ENCODE results near the gene DPAGT1.

Gene DPAGT1

GRCh38 chr11:119091966-119092879 is 9.4 kb downstream of the DPAGT1 start:
- H3K27ac Mint-ChIP-seq = no peak overlapping the region
- no peak for ATAC-seq
- H3K36me3 Mint-ChIP-seq = peaks cover 65% of the 10 kb centered on the region
- H3K4me1 Mint-ChIP-seq = peaks cover 38% of the 10 kb centered on the region
- no peak for DNase-seq (ENCODE audit: low spot score in 2 of 2)
- H3K9me3 Mint-ChIP-seq = no peaks in the 10 kb centered on the region
- peak overlapping the region; percentile 87 for H3K4me3 Mint-ChIP-seq

GRCh38 chr11:119091178-119091577 is 10.5 kb downstream of the DPAGT1 start:
- ATAC-seq (no peak), DNase-seq (ENCODE audit: low spot score in 2 of 2) (no peak)
- Mint-ChIP-seq H3K4me1 (peaks cover 33% of the 10 kb centered on the region), H3K36me3 (peaks cover 54% of the 10 kb centered on the region), H3K27ac (no peak overlapping the region), H3K4me3 (no peak overlapping the region), H3K9me3 (no peaks in the 10 kb centered on the region)

DNA sequence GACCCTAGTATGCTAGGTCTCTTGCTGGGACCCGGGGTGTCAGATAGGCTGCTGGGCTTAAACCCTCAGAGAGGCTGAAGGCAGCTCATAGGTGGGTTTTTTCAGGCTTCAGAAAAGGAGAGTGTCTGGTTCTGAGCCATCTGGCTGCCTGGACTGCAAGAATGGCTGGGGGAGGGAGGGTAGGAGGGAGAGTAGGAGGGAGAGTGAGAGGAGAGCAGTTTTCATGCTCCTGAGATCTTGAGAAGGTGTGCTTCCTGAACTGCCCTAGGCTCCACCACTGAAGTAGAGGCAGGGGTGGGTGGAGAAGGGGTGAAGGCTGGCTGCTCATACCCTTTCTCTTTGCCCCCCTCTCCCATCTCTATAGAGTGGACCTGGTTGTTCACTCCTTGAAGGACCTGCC is 12.3 kb downstream of the DPAGT1 start:
- Mint-ChIP-seq H3K4me1 (peaks cover 21% of the 10 kb centered on the region), H3K4me3 (no peak overlapping the region), H3K9me3 (no peaks in the 10 kb centered on the region), H3K27ac (peak overlapping the region; percentile 5), H3K36me3 (peaks cover 47% of the 10 kb centered on the region)
- ATAC-seq (no peak), DNase-seq (ENCODE audit: low spot score in 2 of 2) (no peak)

DNA sequence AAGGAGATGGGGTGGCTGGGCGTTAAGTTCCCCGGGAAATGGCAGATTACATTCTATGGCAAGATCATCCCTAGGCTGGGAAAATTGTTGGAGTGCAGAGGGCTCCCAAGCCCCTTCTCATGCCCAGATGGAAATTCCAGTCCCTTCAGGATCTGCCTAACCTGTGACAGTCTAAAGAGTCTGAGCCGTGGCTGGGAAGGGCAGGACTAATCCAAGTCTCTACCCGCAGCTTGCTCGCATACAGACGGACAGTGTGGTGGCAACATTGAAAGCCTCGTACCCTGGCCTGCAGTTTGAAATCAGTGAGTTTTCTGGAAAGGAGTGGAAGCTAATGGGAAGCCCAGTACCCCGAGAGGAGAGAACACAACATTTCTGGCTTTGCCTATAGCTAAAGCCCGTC is 13.2 kb downstream of the DPAGT1 start:
- peaks cover 15% of the 10 kb centered on the region for H3K4me1 Mint-ChIP-seq

DNA sequence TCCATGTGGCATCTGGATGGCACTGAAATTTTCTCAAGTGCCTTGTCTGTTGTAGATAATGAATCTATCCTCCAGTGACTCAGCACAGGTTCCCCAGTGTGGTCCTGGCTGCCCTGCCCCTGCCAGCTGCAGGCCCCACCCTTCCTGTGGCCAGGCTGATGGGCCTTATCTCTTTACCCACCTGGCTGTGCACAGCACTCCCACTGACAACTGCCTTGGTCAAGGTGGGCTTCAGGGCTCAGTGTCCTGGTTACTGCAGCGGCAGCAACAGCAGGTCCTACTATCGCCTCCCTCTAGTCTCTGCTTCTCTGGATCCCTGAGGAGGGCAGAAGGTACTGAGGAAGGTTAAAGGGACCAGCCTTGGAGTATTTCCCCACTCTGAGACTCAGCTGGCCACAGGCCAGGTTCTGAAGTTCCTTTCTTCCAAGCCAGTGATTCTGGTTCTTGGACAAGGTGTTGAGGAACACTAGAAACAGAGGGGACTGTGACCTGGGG is 13.9 kb downstream of the DPAGT1 start:
- Mint-ChIP-seq H3K36me3 (peaks cover 38% of the 10 kb centered on the region), H3K9me3 (no peaks in the 10 kb centered on the region)

More for the DNA sequence above, 13.2 kb downstream of the DPAGT1 start:
- peaks cover 44% of the 10 kb centered on the region for H3K36me3 Mint-ChIP-seq
- ATAC-seq (no peak), DNase-seq (ENCODE audit: low spot score in 2 of 2) (no peak)
- H3K27ac Mint-ChIP-seq = peak overlapping the region; percentile 50
- H3K9me3 Mint-ChIP-seq = no peaks in the 10 kb centered on the region
- H3K4me3 Mint-ChIP-seq = no peak overlapping the region

GRCh38 chr11:119087123-119087522 is 14.5 kb downstream of the DPAGT1 start:
- H3K9me3 Mint-ChIP-seq = no peaks in the 10 kb centered on the region
- no peak overlapping the region for H3K4me3 Mint-ChIP-seq
- peaks cover 2% of the 10 kb centered on the region for H3K4me1 Mint-ChIP-seq
- ATAC-seq (no peak), DNase-seq (ENCODE audit: low spot score in 2 of 2) (no peak)
- no peak overlapping the region for H3K27ac Mint-ChIP-seq
- H3K36me3 Mint-ChIP-seq = peaks cover 36% of the 10 kb centered on the region

More for the DNA sequence above, 13.9 kb downstream of the DPAGT1 start:
- ATAC-seq (no peak), DNase-seq (ENCODE audit: low spot score in 2 of 2) (no peak)
- Mint-ChIP-seq H3K4me1 (peaks cover 8% of the 10 kb centered on the region), H3K4me3 (no peak overlapping the region), H3K27ac (peak overlapping the region; percentile 50)

DNA sequence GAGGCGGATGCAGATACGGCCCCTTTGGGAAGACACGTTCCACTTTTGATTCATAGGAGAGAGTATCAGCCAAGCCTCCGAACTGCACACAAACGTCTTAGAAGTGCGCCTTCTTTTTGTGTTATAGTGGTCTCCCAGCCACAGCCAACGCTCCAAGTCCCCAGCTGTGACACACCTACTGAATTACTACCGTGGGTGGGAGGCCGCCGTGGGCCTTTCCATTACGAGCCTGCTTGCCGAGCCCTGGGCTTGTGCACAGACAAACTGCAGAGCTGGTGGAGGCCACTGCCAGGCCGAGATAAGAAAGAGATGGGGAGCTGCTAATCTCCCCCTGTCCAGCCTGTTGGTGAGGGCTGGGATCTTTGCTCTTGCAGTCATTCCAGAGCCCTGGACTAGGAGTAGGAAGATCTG is 16.2 kb downstream of the DPAGT1 start:
- H3K36me3 Mint-ChIP-seq = peaks cover 46% of the 10 kb centered on the region
- ATAC-seq (peak; percentile 41), DNase-seq (ENCODE audit: low spot score in 2 of 2) (no peak)
- H3K4me3 Mint-ChIP-seq = peak overlapping the region; percentile 89
- no peaks in the 10 kb centered on the region for H3K4me1 Mint-ChIP-seq
- H3K27ac Mint-ChIP-seq = peak overlapping the region; percentile 92
- no peaks in the 10 kb centered on the region for H3K9me3 Mint-ChIP-seq

- peak within 1 kb of the TSS; percentile 92 for H3K27ac Mint-ChIP-seq
- H3K36me3 Mint-ChIP-seq = peaks cover 46% of the 10 kb centered on the region
- H3K4me3 Mint-ChIP-seq = peak within 1 kb of the TSS; percentile 89
- ATAC-seq (peak; percentile 96), DNase-seq (ENCODE audit: low spot score in 2 of 2) (peak; percentile 86 to 96)
- no peaks in the 10 kb centered on the region for H3K9me3 Mint-ChIP-seq
- H3K4me1 Mint-ChIP-seq = no peaks in the 10 kb centered on the region
Measured at GRCh38 chr11:119084663-119085436, 16.8 kb downstream of the DPAGT1 start, which contains the start of gene HMBS. TSS of gene HMBS (plus strand) at chr11:119084881. CDS start at chr11:119085034, 153 bp downstream.

DNA sequence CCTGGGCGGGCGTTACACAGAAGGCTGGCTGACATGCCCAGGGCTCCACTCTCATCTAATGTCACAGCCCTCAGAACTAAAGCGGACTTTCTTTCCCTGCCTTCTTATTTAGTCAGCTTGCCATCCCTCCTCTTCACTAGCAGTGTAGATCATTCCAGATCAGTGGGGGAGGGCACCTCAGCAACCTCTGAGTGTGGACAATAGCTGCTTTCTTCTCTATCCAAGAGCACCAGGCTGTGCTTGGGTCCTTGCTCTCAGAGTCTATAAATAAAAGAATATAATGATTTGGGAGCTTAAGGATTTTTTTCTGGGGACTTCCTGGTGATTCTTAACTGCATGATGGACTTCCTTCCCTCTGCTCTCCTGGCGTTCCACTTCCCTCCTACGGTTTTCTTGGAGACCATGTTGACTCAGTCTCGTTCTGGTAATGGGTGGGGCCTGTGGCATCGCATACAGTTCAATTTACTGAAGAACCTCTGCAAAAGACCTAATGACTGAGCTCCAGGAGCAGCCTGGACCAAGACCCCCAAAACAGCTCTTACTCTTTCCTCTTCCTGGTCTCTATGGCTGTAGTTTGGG is 19.9 kb downstream of the DPAGT1 start:
- Mint-ChIP-seq H3K4me3 (no peak overlapping the region), H3K36me3 (peaks cover 76% of the 10 kb centered on the region), H3K4me1 (no peaks in the 10 kb centered on the region), H3K9me3 (no peaks in the 10 kb centered on the region), H3K27ac (peak overlapping the region; percentile 77)
- ATAC-seq (no peak), DNase-seq (ENCODE audit: low spot score in 2 of 2) (no peak)

GRCh38 chr11:119078675-119079420 is 22.8 kb downstream of the DPAGT1 start:
- ATAC-seq (no peak), DNase-seq (ENCODE audit: low spot score in 2 of 2) (no peak)
- H3K4me1 Mint-ChIP-seq = no peaks in the 10 kb centered on the region
- no peak overlapping the region for H3K27ac Mint-ChIP-seq
- no peak overlapping the region for H3K4me3 Mint-ChIP-seq
- H3K9me3 Mint-ChIP-seq = no peaks in the 10 kb centered on the region
- peaks cover 92% of the 10 kb centered on the region for H3K36me3 Mint-ChIP-seq

DNA sequence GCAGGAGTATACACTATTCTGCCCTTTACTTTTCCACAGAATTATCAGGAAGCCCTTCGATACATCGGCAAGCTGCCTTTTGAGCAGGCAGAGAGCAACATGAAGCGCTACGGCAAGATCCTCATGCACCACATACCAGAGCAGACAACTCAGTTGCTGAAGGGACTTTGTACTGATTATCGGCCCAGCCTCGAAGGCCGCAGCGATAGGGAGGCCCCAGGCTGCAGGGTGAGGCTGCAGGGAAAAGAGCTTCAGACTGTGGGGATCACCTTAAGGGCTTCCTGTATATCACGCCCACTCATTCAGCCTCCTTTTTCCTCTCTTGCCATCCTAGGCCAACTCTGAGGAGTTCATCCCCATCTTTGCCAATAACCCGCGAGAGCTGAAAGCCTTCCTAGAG is 23.8 kb downstream of the DPAGT1 start:
- Mint-ChIP-seq H3K4me1 (peaks cover 3% of the 10 kb centered on the region), H3K4me3 (no peak overlapping the region), H3K27ac (no peak overlapping the region), H3K36me3 (peaks cover 98% of the 10 kb centered on the region), H3K9me3 (no peaks in the 10 kb centered on the region)
- ATAC-seq = no peak
- no peak for DNase-seq (ENCODE audit: low spot score in 2 of 2)

DNA sequence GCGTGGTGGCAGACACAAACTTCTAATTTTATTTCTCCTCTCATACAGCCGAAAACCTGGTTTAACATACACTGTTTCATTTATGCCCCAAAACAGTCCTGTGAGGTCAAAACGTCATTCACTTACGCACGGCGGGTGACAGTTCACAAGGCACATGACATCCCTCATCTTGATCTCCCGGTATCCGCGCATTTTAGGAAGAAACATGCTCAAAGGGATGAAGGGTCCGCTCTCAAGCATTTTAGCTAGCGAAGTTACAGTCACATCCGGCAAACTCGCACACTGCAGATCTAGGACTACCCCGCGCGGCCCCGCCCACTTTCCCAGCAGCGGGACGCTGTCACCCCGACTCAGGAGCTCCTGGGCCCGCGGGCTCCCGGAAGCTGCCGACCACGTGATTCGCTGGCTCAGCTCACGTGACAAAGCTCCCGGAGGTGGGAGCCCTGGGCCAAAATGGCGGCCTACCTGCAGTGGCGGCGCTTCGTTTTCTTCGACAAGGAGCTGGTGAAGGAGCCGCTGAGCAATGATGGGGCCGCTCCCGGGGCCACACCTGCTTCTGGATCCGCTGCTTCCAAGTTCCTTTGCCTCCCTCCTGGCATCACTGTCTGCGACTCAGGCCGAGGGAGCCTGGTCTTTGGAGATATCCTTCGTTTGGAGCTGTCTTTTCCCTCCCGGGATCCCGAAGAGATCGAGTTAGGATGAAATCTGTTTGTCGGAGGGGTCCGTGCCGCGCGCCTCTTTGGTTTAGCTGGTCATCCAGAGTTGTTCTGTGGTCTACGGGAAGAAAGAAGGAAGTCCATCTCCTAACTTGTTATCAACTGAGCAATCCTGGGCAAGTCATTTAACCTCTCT is 34.1 kb downstream of the DPAGT1 start, which contains the start of gene VPS11:
VPS11 (plus strand) TSS at position 448 of the 852 bp plus-strand sequence; CDS start at position 454, 6 bp downstream.
- Mint-ChIP-seq H3K27ac (peak within 1 kb of the TSS; percentile 95), H3K9me3 (no peaks in the 10 kb centered on the region), H3K36me3 (peaks cover 50% of the 10 kb centered on the region), H3K4me3 (peak within 1 kb of the TSS; percentile 90), H3K4me1 (peaks cover 29% of the 10 kb centered on the region)
- ATAC-seq = peak; percentile 100
- DNase-seq (ENCODE audit: low spot score in 2 of 2) = peak; percentile 91 to 98

DNA sequence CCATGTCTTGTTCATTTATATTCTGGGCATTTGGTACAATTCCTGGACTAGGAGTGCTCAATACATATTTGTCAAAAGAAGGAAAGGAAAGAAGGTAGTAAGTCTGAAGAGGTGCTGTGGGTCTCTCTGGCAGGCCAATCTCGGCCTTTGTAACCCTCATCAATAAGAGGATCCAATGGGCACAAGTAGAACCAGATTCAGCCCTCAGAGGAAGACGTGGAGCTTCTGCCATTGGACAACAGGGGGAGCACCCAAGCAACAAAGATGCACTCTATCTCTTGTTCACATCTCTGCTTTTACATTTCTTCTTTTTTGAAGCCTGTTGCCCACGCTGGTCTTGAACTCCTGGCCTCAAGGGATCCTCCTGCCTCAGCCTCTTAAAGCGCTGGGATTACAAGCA is 36.3 kb downstream of the DPAGT1 start:
- ATAC-seq = peak; percentile 43
- H3K4me1 Mint-ChIP-seq = peaks cover 29% of the 10 kb centered on the region
- H3K27ac Mint-ChIP-seq = peak overlapping the region; percentile 7
- H3K36me3 Mint-ChIP-seq = peaks cover 28% of the 10 kb centered on the region
- DNase-seq (ENCODE audit: low spot score in 2 of 2) = no peak
- no peaks in the 10 kb centered on the region for H3K9me3 Mint-ChIP-seq
- peak overlapping the region; percentile 90 for H3K4me3 Mint-ChIP-seq

DNA sequence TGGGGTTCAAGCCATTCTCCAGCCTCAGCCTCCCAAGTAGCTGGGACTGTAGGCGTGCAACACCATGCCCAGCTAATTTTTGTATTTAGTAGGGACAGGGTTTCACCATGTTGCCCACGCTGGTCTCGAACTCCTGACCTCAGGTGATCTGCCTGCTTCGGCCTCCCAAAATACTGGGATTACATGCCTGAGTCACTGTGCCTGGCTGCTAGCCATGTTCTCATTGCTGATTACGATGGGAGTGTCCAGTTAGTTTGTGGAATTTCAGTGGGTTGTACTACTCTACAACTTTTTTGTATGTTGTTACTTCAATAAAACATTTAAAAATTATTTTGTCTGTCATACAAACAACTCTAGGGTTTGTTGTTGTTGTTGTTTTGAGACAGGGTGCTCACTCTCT is 38.9 kb downstream of the DPAGT1 start:
- Mint-ChIP-seq H3K9me3 (no peaks in the 10 kb centered on the region), H3K36me3 (peaks cover 15% of the 10 kb centered on the region), H3K27ac (no peak overlapping the region), H3K4me3 (no peak overlapping the region), H3K4me1 (peaks cover 32% of the 10 kb centered on the region)
- ATAC-seq (no peak), DNase-seq (ENCODE audit: low spot score in 2 of 2) (no peak)
